Measurements from ENCODE around the gene CHADL.
"Not testable (repeated sequence)": the region's sequence is repeated elsewhere in the genome, so short reads cannot be mapped to it uniquely, and the experiment has no call there.

Gene CHADL

GRCh38 chr22:41193829-41194228 lies 46.9 kb downstream of the CHADL start:
- no peak for DNase-seq (ENCODE audit: low read depth)
- TF ChIP-seq, protein P1, sequence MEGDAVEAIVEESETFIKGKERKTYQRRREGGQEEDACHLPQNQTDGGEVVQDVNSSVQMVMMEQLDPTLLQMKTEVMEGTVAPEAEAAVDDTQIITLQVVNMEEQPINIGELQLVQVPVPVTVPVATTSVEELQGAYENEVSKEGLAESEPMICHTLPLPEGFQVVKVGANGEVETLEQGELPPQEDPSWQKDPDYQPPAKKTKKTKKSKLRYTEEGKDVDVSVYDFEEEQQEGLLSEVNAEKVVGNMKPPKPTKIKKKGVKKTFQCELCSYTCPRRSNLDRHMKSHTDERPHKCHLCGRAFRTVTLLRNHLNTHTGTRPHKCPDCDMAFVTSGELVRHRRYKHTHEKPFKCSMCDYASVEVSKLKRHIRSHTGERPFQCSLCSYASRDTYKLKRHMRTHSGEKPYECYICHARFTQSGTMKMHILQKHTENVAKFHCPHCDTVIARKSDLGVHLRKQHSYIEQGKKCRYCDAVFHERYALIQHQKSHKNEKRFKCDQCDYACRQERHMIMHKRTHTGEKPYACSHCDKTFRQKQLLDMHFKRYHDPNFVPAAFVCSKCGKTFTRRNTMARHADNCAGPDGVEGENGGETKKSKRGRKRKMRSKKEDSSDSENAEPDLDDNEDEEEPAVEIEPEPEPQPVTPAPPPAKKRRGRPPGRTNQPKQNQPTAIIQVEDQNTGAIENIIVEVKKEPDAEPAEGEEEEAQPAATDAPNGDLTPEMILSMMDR (IDR thresholded peaks at IDR 0.05; ENCODE audit: control insufficient read depth, extremely low read depth, insufficient read depth) = no peak
- no peak overlapping the region for H3K4me3 ChIP-seq (ENCODE audit: low read depth, low read length)

- TF ChIP-seq, protein P1 (IDR thresholded peaks at IDR 0.05; ENCODE audit: control insufficient read depth, extremely low read depth, insufficient read depth) = no peak
- DNase-seq (ENCODE audit: low read depth) = no peak
Observed at GRCh38 chr22:41191467-41191866, 49.3 kb downstream of the CHADL start.

DNA sequence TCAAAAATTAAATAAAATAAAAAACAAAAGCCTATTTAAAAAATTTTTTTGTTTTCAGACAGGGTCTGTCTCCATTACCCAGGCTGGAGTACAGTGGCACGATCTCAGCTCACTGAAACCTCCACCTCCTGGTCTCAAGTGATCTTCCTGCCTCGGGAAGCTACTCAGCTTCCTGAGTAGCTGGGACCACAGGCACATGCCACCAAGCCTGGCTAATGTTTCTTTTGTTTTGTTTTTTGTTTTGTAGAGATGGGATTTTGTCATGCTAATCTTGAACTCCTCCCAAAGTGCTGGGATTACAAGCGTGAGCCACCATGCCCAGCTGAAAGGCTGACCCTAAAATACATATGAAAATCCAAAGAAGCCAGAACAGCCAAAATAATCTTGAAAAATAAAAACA lies 56.1 kb downstream of the CHADL start:
- H3K4me3 ChIP-seq (ENCODE audit: low read depth, low read length) = no peak overlapping the region
- DNase-seq (ENCODE audit: low read depth) = no peak

More at GRCh38 chr22:41191467-41191866, 49.3 kb downstream of the CHADL start:
- no peak overlapping the region for H3K4me3 ChIP-seq (ENCODE audit: low read depth, low read length)

DNA sequence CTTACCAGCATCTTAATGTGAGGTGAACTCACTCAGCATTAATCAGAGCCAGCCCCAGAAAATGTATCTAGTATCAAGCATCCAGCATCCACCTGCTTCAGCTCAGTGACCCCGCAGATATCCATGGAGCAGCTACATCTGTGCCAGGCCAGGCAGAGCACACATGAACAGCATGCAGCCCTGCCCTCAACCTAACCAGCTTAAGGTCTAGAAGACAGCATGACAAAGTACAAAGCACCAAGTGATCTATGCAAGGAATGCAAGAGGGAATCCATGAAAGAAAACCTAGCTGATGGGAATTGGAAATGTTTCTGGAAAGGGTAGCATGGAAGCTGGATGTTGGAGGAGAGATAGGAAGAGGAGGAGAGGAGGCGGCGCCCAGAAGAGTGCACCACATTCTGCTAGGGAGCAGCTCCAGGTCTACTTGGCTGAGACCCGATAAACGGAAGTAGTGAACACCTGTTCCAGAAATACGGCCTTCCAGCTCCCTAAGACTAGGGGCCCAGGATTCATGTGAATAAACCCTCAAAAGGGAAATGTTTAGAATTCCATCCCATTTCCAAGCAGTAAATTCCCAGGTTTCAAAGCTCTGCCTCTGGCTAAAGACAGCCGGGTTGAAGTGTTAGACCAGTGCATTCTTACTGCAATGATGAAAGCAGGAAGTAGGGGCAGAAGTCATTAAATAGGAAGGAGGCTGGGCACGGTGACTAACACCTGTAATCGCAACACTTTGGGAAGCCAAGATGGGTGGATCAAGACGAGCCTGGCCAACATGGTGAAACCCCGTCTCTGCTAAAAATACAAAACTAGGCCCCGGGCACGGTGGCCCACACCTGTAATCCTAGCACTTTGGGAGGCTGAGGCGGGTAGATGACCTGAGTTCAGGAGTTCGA lies 59.1 kb downstream of the CHADL start:
- no peak overlapping the region for H3K4me3 ChIP-seq (ENCODE audit: low read depth, low read length)
- TF ChIP-seq, protein P1 (IDR thresholded peaks at IDR 0.05; ENCODE audit: control insufficient read depth, extremely low read depth, insufficient read depth) = no peak
- no peak for DNase-seq (ENCODE audit: low read depth)

More for the DNA sequence above, 56.1 kb downstream of the CHADL start:
- TF ChIP-seq, protein P1 (IDR thresholded peaks at IDR 0.05; ENCODE audit: control insufficient read depth, extremely low read depth, insufficient read depth) = no peak

- no peak for DNase-seq (ENCODE audit: low read depth)
Observed at GRCh38 chr22:41180926-41181325, 59.8 kb downstream of the CHADL start.

GRCh38 chr22:41180362-41180761 lies 60.4 kb downstream of the CHADL start:
- DNase-seq (ENCODE audit: low read depth); H3K4me3 ChIP-seq (ENCODE audit: low read depth, low read length): not testable (repeated sequence)

More at GRCh38 chr22:41180926-41181325, 59.8 kb downstream of the CHADL start:
- H3K4me3 ChIP-seq (ENCODE audit: low read depth, low read length) = no peak overlapping the region
- TF ChIP-seq, protein P1 (IDR thresholded peaks at IDR 0.05; ENCODE audit: control insufficient read depth, extremely low read depth, insufficient read depth) = no peak
